Stimulated activated naive CD4-positive, alpha-beta T cell treated with Interleukin-2 at 50 U/mL for 16 hours (primary cell): ENCODE measurements around the gene GP9.

Experiments used
- DNase-seq: peaks from one replicate; lab custom pipeline; 2025; lab: John Stamatoyannopoulos, UW

The GP9 gene

DNA sequence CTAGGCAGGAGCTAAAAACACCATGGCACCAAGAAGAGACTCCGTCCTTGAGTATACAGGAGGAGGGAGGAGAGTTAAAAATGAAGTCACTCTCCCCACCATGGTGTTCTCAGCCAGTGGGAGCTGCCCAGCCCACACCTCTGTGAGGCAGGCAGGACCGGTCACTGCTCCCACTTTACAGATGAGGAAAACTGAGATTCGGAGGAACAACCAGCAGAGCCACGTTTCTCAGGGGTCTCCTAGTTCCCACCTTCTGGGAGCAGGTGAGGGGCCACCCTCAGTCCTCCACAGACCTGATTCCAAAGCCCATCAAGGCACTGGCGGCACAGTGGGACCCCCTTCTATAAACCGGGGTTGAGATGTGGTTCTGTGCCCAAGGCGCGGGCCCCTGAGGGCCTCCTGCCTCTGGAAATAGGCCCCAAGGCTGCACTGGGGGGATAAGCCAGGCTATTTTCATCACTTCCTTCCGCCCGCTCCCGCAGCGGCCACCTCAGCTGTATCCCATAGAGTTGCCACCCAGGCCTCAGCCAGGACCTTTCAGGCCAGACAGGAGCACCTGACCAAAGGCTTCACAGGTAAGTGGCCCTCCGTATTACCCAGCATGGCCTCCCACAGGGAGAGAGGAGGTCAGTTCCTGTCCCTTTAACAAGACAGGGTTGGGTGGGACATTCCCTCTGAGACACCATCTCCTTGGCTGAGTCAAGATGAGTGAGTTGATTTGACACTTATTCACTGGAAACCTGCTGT is at the start of gene GP9:
Gene GP9 (plus strand): TSS at position 504 of the 747 bp plus-strand sequence. CDS start 961 bp downstream, outside the sequence.
- DNase-seq, result no peak

GRCh38 chr3:129013491-129013891 is 47.1 kb upstream of the GP9 start:
- no peak for DNase-seq

- no peak for DNase-seq
Measured at GRCh38 chr3:129014148-129014547, 46.4 kb upstream of the GP9 start.

- no peak for DNase-seq
Measured at GRCh38 chr3:129014793-129015345, 45.7 kb upstream of the GP9 start.

DNA sequence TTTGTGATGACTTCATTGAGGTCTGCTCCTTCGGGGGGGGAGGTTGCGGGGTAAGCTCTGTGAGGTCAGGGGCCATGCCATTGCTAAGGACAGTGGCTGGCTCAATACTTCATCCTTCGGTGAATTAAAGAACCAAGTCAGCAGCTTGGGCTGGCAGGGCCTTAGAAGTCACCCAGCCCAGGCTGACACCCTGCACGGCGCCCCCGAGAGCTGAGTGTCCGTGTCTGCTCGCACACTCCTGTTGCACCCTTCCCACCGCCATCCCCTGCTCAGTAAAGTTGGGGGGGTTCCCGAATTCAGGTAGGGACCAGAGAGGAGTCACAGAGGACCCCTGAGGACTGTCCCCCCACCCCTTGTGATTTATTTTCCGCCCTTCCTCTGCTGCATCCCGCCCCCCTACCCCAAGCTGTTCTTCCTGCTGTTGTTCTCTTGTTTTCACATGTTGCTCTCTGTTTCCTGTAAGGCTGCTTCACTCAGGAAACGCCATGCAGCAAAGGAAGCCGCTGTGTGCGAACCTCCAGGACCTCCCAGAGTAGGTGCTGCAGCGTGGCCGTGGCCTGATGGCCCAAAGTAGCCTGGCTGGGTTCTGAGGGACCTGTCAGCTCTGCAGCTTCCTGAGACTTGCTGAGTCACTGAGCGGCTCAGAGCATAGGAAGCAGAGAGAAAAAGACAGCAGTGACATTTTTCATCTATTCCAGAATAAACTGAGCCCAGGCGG is 45.0 kb upstream of the GP9 start:
- peak; percentile 18 for DNase-seq

- DNase-seq, result peak; percentile 55
Measured at GRCh38 chr3:129016356-129016719, 44.2 kb upstream of the GP9 start.

DNA sequence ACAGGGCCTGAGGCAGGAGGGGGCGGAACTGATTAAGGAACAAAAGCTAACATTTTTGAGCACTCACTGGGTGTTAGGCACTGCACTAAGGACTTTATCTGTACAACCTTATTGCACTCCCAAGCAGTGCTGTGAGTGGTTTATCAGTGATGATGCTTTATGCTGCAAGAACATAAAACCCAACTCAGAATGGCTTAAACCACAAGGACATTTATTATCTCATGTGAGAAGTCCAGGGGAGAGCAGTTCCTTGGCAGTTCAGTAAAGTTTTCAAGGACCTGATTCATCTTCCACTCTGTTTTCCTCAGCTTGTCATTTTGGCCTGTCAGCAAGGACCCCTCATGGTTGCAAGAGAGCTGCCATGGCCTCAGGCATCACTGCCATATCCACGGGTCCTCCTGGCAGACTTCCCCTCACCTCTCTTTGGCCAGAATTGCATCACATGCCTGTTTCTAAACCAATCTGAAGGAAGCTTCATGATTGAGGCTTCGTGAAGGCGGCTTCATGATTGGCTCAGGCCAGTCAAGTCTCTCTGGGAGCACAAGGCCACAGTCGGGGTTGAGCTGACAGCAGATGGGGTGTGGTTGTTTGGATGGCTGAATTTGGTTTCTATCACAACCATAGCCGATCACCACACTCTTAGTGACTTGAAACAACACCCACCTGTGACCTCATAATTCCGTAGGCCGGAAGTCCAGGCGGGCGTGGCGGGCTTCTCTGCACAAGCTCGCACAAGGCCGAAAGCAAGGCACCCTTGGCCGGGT is 43.7 kb upstream of the GP9 start:
- DNase-seq, result no peak

GRCh38 chr3:129017484-129017899 is 43.1 kb upstream of the GP9 start:
- no peak for DNase-seq

DNA sequence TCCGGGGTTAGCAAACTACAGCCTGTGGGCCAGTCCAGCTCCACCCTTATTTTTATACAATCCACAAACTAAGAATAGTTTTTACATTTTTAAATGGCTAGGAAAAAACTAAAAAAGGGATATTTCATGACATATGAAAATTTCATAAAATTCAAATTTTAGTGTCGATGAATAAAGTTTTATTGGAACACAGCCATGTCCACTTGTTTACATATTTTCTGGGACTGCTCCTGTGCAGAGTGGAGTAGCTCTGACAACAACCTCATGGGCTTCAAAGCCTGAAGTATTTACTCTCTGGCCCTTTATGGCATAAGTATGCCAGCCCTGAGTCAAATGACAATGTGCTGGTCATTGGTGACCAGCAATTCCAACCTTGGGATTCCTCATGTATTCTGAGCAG is 42.3 kb upstream of the GP9 start:
- DNase-seq, result no peak

DNA sequence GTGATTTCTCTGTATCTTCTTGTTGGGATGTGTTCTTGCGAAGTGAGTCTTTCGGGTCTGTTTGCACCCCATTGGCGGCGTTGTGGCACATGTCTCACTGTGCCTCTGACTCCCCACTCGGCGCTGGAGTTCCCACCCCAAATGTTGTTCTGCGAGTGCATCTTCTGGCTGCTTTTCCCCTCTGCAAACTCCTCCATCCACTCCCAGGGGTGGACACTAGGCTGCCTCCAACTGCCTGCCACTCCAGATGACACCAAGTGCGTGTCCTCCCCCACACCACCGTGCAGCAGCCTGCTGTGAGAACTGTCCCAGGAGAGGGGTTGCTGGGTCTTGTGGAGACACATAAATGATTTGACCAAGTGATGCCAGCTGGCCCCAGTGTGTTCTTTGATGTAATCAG is 41.8 kb upstream of the GP9 start:
- no peak for DNase-seq

- no peak for DNase-seq
Measured at GRCh38 chr3:129019266-129019665, 41.3 kb upstream of the GP9 start.

- no peak for DNase-seq
Measured at GRCh38 chr3:129020691-129021090, 39.9 kb upstream of the GP9 start.

GRCh38 chr3:129021140-129021551 is 39.4 kb upstream of the GP9 start:
- DNase-seq, result no peak

- no peak for DNase-seq
Measured at GRCh38 chr3:129022114-129023007, 38.2 kb upstream of the GP9 start.

DNA sequence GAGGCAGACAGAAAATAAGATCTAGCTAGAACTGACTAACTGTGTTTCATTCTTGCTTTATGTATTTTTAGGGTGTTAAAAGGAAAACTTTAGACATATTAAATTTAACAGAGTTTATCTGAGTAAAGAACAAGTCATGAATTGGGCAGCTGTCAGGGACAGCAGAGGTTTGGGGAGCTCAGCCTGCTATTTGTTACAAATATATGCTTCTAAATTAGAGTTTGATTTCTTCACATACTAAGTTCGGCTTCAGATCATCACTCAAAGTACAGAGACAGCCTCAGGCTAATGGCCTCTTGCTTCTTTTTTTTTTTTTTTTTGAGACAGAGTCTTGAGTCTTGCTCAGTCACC is 37.6 kb upstream of the GP9 start:
- no peak for DNase-seq

- DNase-seq, result no peak
Measured at GRCh38 chr3:129023909-129024308, 36.7 kb upstream of the GP9 start.

DNA sequence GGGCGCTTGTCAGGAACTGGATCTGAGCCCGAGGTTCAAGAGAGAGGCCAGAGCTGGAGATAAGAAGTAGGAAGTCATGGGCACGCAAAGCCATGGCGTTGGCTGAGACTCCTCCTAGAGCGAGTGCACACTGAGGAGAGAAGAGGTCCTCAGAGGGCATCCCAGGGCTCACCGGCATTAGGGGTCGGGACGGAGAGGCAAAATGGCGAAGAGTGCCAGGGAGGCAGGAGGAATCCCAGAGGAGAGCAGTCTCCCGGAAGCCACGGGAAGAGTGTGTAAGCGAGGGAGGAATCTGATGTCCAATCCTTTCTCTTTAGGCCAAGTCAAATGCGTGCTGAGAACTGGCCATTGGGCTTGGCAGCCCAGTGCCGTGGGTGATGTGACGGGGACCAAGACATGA is 35.5 kb upstream of the GP9 start:
- no peak for DNase-seq

GRCh38 chr3:129025691-129026435 is 34.7 kb upstream of the GP9 start:
- no peak for DNase-seq

DNA sequence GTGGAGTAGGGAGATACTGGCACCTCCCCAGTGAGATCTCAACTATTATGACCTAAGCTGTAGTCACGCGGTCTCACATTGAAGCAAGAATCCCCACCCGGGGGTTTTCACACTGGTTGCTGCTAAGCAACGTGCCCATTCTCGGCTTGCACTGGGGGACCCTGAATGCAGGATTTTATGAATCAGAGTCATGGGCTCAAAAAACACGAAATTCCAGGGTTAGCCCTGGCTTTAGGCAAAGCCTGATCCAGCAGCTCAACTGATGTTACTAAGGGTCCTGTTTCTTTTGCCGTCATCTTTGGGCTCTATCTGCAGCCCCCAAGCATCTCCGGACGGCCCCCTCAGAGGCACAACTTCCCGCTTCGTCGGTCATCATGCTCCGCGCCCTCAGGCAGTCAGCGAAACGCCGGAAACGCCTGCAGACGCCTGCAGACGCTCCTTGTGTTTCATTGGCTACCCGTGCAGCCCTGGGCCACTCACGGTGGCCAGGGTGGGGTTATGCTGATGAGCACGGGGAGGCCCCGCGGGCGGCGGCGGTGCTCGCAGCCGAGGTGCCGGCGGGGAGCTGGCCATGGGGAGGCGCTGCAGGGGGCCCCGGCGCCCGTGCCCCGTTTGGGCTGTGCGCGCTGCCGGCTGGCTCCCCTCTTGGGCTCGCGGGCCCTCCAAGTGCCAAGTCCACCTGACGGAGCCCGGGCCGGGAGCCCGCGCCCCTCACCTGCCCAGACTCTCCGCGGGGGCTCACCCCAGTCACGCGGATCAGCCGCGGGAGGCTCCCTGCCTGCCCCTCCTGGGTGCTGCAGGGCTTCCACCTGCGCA is 33.6 kb upstream of the GP9 start:
- DNase-seq, result peak; percentile 90

DNA sequence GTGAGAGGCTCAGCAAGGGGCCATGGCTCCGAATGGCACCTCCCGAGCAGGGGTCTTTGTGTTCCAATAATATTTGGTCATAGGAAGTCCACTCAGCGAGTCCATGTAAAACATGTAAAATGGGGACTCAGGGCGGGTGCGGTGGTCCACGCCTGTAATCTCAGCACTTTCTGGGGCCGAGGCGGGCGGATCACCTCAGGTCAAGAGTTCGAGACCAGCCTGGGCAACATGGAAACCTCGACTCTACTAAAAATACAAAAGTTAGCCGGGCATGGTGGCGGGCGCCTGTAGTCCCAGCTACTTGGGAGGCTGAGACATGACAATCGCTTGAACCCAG is 33.1 kb upstream of the GP9 start:
- no peak for DNase-seq
